ENCODE data around the gene THBS1.

DNA sequence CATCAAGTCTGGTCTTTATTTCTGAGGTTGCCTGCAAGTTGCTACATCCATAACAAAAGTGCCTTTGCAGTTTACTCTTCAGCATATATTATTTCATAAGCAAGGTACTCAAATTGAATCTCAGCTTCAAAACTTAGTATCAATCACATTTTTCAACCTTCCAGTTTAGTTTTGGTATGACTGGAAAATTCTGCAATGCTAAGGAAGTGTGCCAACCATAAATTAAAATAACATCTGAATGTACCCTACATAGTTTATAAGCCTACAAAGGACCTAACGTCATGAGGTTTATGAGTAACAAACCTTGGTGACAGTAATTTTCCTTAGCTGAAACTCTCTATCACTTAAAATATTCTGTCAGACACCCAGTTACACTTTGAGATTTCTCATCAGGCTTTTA, 62.8 kb downstream of the THBS1 start:
- TF ChIP-seq, protein P1, sequence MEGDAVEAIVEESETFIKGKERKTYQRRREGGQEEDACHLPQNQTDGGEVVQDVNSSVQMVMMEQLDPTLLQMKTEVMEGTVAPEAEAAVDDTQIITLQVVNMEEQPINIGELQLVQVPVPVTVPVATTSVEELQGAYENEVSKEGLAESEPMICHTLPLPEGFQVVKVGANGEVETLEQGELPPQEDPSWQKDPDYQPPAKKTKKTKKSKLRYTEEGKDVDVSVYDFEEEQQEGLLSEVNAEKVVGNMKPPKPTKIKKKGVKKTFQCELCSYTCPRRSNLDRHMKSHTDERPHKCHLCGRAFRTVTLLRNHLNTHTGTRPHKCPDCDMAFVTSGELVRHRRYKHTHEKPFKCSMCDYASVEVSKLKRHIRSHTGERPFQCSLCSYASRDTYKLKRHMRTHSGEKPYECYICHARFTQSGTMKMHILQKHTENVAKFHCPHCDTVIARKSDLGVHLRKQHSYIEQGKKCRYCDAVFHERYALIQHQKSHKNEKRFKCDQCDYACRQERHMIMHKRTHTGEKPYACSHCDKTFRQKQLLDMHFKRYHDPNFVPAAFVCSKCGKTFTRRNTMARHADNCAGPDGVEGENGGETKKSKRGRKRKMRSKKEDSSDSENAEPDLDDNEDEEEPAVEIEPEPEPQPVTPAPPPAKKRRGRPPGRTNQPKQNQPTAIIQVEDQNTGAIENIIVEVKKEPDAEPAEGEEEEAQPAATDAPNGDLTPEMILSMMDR (IDR thresholded peaks at IDR 0.05; ENCODE audit: low read length), result no peak
- no peak for TF ChIP-seq EZH2 (IDR thresholded peaks at IDR 0.05; ENCODE audit: borderline replicate concordance, low read length)
